LHCN-M2 (cell line): ENCODE results near the gene SHLD1. TPM values are rescaled to one million over a fixed set of nuclear protein-coding genes. Genes with fewer than 3 reads are reported as not detected.

Experiments used
- DNase-seq: peaks from one replicate; pipeline ENCODE4 v3.0.0-alpha.2; 2012; ENCODE audit warnings: low read depth
- total RNA-seq: library from RNA; depleted of rRNA; stranded (reverse); fragments of >200 nt; gene quantifications from 2 replicates; pipeline ENCODE4 v1.2.3, GENCODE V29; 2014

The SHLD1 gene
- total RNA-seq, 1 experiment from 2014 or later = 2.6 TPM

GRCh38 chr20:5818346-5818681 lies 68.1 kb downstream of the SHLD1 start:
- no peak for DNase-seq

GRCh38 chr20:5820738-5821137 lies 70.5 kb downstream of the SHLD1 start:
- DNase-seq = no peak

GRCh38 chr20:5821627-5822215 lies 71.5 kb downstream of the SHLD1 start:
- DNase-seq = no peak

- no peak for DNase-seq
Measured at GRCh38 chr20:5822569-5822968, 72.4 kb downstream of the SHLD1 start.

DNA sequence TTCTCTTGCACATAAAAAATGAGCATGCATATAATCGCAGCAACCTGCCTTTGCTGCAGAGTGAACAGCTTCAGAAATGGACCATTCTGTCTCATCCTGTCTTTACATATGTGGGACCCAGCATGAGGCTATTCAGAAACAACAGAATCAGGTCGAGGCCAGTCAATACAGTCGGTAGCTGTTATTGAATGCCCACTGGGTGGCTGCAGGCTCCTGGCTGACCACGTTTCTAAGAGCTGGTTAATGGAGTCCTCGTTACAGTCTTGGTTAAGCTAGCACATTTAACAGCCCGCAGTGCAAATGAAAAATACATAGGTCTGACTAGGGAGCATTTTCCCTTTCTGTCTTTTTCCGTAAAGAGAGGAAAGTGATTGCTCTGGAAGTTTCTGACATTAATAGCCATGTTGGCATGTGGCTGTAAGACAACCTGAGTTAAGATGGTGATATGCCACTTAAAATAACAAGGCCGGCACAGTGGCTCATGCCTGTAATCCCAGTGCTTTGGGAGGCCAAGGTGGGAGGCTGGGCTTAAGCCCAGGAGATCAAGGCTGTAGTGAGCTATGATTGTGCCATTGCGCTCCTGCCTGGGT lies 75.0 kb downstream of the SHLD1 start:
- no peak for DNase-seq

DNA sequence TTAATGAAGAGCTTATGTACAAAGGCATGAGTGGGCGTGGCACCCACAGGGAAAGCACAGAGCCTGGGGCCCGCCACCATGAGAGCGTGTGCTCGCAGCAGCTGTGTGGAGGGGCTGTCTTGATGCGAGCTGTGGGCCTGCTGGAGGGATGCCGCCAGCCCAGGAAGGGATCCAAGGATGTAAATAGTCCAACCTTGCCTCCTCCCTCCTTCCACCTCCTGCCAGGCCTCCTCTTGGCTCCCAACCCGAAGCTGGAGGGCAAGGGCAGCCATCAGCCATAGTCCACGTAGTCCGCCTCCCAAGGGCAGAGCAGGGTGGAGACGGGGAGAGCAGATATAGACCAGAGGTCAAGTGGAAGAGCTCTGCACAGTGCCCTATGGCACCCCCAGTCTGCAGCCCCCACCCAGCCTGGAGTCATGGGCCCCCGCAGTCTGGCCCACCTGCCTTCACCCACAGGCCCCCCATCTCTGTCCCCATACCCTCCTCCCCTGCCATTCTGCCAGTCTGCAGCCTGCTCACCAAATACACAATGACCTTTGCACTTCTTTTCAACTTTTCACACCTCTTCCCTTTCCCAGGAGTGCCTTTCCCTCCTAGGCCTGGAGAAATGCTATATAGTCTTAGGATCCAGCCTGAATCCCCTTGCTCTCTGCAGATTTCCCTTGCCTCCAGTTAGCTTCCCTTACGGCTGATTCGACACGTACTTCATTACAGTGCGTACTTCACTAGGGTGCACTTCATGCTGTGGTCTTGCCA lies 77.1 kb downstream of the SHLD1 start:
- no peak for DNase-seq

DNA sequence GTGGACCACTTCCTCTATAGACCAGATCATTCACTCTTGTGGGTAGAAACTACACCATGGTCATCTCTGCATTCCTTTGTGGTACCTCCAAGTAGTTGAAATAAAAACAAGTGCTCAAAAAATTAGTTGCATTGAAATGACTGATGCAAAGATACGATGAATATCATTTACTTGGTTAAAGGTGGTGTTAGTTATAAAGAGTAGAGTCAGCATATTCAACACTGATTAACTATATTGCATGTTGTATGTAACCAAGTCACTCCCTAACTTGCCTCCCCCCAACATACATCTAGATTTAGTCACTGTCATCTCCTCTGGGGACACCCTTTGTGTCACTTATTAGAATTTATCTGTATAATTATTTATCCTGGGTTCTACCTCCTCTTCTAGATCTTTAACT lies 77.7 kb downstream of the SHLD1 start:
- no peak for DNase-seq

DNA sequence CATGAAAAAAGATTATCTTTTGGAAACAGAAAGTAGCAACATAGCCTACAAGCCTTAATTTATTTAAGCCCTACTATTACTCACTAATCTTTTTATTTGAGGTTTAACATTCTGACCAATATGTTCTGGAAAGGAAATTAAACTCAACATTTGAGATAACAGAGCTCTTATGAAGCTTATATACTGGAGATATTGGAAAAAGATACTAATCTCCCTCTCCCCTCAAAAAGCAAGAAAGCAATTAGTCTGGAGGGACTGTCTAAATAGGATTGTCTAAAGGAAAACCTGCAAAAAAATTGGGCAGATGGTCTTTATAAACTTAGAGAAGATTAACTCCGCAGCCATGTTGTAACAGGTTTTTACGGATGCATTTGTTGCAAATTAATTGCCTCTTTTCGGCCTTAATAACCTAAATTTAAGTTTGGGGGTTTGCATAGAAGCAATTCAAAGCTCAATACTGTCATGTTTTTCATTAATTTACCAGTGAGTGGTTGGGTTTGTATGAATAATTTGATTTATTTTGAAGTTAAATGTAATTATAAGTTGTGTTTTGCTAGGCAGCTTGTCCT lies 79.1 kb downstream of the SHLD1 start:
- DNase-seq = no peak

GRCh38 chr20:5831539-5832237 lies 81.5 kb downstream of the SHLD1 start:
- no peak for DNase-seq

DNA sequence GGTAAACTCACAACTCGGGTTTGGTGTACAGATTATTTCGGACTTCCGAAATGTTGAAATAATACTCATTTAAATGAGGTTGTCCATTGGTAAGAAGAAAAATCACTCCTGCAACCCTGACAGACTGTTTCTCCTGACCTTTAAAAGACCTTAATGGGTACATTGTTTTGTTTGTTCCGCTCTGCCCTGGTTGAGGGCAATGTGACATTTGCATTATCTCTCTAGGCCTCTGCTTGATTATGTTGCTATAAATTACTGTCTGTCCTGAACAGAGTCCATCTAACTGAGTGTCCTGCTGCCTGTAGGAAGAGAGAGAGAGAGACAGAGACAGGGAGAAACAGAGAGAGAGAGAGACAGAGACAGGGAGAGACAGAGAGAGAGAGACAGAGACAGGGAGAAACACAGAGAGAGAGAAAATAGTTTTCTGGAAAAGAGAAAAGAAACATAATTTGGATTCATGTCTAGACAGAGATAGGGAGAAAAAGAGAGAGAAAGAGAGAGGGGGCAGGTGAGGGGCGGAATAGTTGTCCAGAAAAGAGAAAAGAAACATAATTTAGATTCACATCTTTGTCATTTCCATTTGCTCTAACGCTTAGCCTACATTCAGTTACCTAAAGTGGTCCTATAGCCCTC lies 83.2 kb downstream of the SHLD1 start:
- no peak for DNase-seq

DNA sequence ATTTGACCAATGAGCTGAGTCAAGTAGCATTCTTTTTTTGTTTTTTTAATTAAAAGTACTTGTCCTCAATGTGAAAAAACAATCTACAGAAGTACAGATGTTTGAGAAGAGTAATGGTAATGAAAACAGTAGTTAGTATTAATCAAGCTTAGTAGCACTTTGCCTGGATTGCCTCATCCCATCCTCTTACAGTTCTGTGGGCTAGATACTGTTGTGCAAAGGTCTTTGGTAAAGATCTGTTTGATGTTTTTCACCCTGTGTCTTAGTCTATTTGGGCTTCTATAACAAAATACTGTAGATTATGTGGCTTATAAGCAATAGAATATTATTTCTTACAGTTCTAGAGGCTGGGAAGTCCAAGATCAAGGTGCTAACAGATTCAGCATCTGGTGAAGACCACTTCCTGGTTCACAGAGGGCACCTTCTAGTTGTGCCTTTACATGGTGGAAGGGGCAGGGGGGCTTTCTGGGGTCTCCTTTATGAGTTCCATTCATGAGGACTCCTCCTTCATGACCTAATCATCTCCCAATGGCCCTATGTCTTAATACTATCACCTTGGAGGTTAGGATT lies 84.3 kb downstream of the SHLD1 start:
- no peak for DNase-seq

DNA sequence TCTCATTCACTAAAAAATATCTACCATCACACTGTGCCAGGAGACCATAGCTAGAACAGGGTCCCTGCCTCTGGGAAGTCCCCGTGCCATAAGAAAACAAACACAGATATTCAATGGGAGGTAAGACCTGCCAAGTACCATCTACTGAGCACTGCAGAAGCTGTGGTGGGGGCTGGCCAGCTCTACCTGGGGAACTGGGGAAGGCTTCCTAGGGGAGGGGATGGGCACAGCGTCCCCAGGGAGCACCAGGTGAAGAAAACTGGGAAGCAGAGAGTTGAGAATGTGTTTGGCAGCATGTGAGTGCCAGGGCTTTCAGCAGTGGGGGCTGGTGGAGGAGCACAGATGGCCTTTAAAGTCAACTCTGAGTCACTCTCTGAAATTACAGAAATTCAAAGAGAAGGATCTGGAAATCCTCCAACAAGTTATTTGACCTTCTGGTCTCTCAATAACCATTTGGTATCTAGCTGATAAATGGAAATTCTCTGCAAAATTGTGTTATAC lies 85.2 kb downstream of the SHLD1 start:
- DNase-seq = peak; percentile 83

DNA sequence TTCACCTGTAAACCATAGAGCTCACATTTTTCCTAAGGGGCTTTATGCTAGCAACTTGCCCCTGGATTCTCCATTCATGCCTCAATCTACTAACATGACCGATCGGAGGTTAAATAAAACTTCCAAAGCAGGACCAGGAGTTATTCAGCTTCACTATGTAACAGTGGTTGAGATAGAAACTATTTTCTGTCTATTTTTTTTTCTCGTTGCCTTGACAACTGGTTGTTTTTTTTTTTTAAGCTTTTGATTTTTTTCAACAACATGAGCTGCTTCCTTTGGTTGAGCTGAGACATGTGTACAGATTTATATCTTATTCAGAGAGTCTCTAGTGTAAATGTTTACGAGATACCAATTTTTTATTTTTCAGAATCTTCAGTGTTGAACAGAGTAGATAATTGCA lies 85.7 kb downstream of the SHLD1 start:
- peak; percentile 57 for DNase-seq

- DNase-seq = no peak
Measured at GRCh38 chr20:5836569-5836968, 86.4 kb downstream of the SHLD1 start.

- no peak for DNase-seq
Measured at GRCh38 chr20:5840411-5841002, 90.3 kb downstream of the SHLD1 start.

GRCh38 chr20:5841522-5841921 lies 91.3 kb downstream of the SHLD1 start:
- no peak for DNase-seq

- no peak for DNase-seq
Measured at GRCh38 chr20:5842465-5842864, 92.3 kb downstream of the SHLD1 start.

GRCh38 chr20:5843054-5843592 lies 92.9 kb downstream of the SHLD1 start:
- DNase-seq = no peak

DNA sequence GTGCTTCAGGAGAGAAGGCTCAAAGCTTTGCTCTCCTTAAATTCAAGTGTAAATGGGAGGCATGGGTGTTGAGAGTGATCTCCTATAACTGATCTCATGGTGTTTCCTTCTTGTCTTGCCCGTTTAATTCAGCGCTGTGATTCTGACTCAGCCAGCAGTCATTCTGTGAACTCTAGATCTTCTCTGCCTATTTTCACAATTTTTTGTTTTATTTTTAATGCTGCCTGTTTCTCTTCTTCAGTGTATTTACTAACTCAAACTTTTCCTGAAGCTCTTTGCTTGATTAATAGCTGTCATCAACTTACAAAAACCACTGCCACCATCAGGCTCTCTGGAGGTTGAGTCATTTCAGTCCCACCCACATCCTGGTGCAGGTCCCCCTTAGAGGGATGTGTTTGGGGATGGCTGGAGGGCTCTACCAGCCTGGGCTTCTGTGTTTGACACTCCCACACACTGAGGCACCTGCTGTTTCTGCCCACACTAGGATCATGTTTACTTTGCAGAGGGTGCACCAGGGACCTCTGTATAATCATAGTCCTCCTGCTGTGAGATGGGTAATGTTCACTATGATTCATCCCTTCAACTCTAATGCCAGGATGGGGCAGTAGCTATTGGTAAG lies 94.0 kb downstream of the SHLD1 start:
- DNase-seq = peak; percentile 96
